DND-41 (cell line): ENCODE measurements around the gene PRM3.

Experiments used
- ATAC-seq: fragments of 200-7000 bp; cut with Tn5 transposase; 3 replicates; pipeline ENCODE4 v1.9.1; 2021; ENCODE audit warnings: low read depth; ENCODE audit not compliant: insufficient read depth
- DNase-seq: peaks from one replicate; pipeline ENCODE4 v3.0.0-alpha.2; 2020
- H2AFZ ChIP-seq: 2 replicates; pipeline ENCODE4 v1.6.0; 2012; ENCODE audit warnings: low read depth, low read length
- H3K27ac ChIP-seq: 2 replicates; pipeline ENCODE4 v1.5.1; 2012; ENCODE audit warnings: low read length, inconsistent platforms
- H3K27me3 ChIP-seq: fragments of 200-600 bp; sonication (generic); 2 replicates; pipeline ENCODE4 v1.6.0; 2012; ENCODE audit warnings: low read length, mild to moderate bottlenecking, inconsistent platforms; ENCODE audit not compliant: insufficient read depth, poor library complexity
- H3K36me3 ChIP-seq: 2 replicates; pipeline ENCODE4 v1.5.1; 2012; ENCODE audit warnings: low read length, inconsistent platforms; ENCODE audit not compliant: insufficient read depth
- H3K4me1 ChIP-seq: 2 replicates; pipeline ENCODE4 v1.5.1; 2012; ENCODE audit warnings: mild to moderate bottlenecking, low read length; ENCODE audit not compliant: insufficient read depth
- H3K4me2 ChIP-seq: 2 replicates; pipeline ENCODE4 v1.6.0; 2012; ENCODE audit warnings: mild to moderate bottlenecking, moderate library complexity, low read length, inconsistent platforms; ENCODE audit not compliant: insufficient read depth
- H3K4me3 ChIP-seq, 2 experiments: fragments of 200-600 bp in 1 of 2; shearing (Covaris generic) in 1 of 2; 2 replicates each; pipeline ENCODE4 v1.5.1; 2012 to 2016; ENCODE audit warnings: inconsistent platforms in 2 of 2, low read length in 2 of 2, mild to moderate bottlenecking in 2 of 2, low read depth in 1 of 2, moderate library complexity in 1 of 2
- H3K79me2 ChIP-seq: 2 replicates; pipeline ENCODE4 v1.6.0; 2012; ENCODE audit warnings: low read length, inconsistent platforms; ENCODE audit not compliant: insufficient read depth
- H3K9ac ChIP-seq: 2 replicates; pipeline ENCODE4 v1.6.0; 2012; ENCODE audit warnings: low read depth, mild to moderate bottlenecking, inconsistent platforms, low read length, moderate library complexity
- H3K9me3 ChIP-seq: 2 replicates; pipeline ENCODE4 v1.5.1; 2012; ENCODE audit warnings: low read length, moderate library complexity, mild to moderate bottlenecking, inconsistent platforms; ENCODE audit not compliant: insufficient read depth, severe bottlenecking
- H4K20me1 ChIP-seq: 2 replicates; pipeline ENCODE4 v1.6.0; 2012; ENCODE audit warnings: low read length; ENCODE audit not compliant: insufficient read depth
- EZH2 ChIP-seq: IDR thresholded peaks from 3 replicates; pipeline ENCODE4 v1.6.1; 2012; ENCODE audit warnings: borderline replicate concordance, low read depth, mild to moderate bottlenecking, moderate library complexity, low read length, inconsistent platforms; ENCODE audit not compliant: severe bottlenecking
- TF ChIP-seq, protein P1 (sequence below): IDR thresholded peaks from 2 replicates; pipeline ENCODE4 v1.5.1; 2012; ENCODE audit warnings: borderline replicate concordance, low read length, moderate library complexity, mild to moderate bottlenecking; ENCODE audit not compliant: poor library complexity, severe bottlenecking; ENCODE audit errors: extremely low read depth

Gene PRM3

DNA sequence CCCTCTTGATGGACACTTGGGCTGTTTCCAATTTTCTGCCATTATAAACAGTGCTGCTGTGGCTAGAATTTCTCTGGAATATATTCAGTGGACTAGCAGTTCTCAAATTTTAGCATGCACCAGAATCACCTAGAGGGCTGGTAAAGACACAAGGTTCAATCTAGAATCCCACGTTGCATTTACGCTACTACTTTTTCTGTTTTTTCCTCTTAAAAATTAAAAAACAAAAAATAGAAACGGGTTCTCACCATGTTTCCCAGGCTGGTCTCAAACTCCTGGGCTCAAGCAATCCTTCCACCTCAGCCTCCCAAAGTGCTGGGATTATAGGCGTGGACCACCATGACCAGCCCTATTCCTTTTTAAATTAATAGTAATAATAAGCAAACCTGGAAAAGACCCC is 22.2 kb upstream of the PRM3 start:
- Histone ChIP-seq H3K79me2 (no peaks in the 10 kb centered on the region), H2AFZ (no peak overlapping the region), H3K9me3 (no peaks in the 10 kb centered on the region), H3K4me3 (no peak overlapping the region), H3K36me3 (no peaks in the 10 kb centered on the region), H3K4me1 (peaks cover 45% of the 10 kb centered on the region), H3K27ac (no peak overlapping the region), H4K20me1 (peaks cover 3% of the 10 kb centered on the region; the same call in 1 of the 2 replicates), H3K27me3 (no peaks in the 10 kb centered on the region), H3K4me2 (no peak overlapping the region), H3K9ac (no peak overlapping the region)
- DNase-seq (no peak), ATAC-seq (no peak)
- TF ChIP-seq, protein P1, sequence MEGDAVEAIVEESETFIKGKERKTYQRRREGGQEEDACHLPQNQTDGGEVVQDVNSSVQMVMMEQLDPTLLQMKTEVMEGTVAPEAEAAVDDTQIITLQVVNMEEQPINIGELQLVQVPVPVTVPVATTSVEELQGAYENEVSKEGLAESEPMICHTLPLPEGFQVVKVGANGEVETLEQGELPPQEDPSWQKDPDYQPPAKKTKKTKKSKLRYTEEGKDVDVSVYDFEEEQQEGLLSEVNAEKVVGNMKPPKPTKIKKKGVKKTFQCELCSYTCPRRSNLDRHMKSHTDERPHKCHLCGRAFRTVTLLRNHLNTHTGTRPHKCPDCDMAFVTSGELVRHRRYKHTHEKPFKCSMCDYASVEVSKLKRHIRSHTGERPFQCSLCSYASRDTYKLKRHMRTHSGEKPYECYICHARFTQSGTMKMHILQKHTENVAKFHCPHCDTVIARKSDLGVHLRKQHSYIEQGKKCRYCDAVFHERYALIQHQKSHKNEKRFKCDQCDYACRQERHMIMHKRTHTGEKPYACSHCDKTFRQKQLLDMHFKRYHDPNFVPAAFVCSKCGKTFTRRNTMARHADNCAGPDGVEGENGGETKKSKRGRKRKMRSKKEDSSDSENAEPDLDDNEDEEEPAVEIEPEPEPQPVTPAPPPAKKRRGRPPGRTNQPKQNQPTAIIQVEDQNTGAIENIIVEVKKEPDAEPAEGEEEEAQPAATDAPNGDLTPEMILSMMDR: no peak
- TF ChIP-seq EZH2: no peak

DNA sequence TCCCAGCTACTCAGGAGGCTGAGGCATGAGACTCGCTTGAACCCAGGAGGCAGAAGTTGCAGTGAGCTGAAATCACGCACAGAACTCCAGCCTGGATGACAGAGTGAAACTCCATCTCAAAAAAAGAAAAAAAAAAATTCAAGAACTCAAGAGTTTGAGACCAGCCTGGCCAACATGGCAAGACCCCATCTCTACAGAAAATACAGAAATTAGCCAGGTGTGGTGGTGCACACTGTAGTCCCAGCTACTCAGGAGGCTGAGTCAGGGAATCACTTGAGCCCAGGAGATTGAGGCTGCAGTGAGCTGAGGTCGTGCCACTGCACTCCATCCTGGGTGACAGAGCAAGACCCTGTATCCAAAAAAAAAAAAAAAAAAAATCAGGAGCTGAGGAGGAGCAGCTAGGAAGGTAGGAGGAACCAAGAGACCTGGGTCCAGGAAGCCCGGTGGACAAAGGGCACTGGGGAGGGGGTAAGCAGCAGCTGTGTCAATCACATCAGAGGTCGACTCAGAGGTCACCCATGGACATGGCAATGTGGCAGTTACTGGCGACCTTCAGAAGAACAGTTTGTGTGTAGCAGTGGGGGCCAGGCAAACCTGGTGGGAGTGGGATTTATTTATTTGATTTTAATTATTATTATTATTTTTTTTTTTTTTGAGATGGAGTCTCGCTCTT is 18.8 kb upstream of the PRM3 start:
- no peak overlapping the region for H3K4me2 ChIP-seq
- no peak for ATAC-seq
- H3K9me3 ChIP-seq: no peaks in the 10 kb centered on the region
- no peak overlapping the region for H3K9ac ChIP-seq
- no peaks in the 10 kb centered on the region for H3K27me3 ChIP-seq
- H3K36me3 ChIP-seq: no peaks in the 10 kb centered on the region
- peaks cover 14% of the 10 kb centered on the region for H3K4me1 ChIP-seq
- no peak for DNase-seq
- no peak overlapping the region for H2AFZ ChIP-seq
- no peak overlapping the region for H3K27ac ChIP-seq
- H4K20me1 ChIP-seq: peaks cover 3% of the 10 kb centered on the region; the same call in 1 of the 2 replicates
- H3K4me3 ChIP-seq: no peak overlapping the region
- TF ChIP-seq, protein P1: no peak
- no peak for TF ChIP-seq EZH2
- H3K79me2 ChIP-seq: no peaks in the 10 kb centered on the region

DNA sequence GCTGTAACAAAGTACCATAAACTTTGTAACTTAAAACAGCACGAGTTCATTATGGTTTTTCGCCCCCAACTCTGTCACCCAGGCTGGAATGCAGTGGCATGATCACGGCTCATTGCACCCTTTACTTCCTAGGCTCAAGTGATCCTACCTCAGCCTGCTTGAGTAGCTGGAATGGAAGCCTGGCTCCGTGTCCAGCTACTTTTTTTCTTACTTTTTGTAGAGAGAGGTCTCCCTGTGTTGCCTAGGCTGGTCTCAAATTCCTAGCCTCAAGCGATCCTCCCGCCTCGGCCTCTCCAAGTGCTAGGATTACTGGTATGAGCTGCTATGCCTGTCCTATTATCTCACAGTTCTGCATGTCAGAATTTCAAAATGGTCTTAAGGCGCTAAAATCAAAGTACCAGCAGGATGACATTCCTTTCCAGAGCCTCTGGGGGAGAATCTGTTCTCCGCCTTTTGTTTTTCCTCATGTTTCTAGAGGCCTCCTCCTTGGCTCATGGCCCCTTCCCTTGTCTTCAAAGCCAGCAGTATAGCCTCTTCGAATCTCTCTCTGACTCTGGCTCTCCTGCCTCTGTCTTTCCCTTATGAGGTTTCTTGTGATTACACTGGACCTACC is 17.8 kb upstream of the PRM3 start:
- no peak overlapping the region for H2AFZ ChIP-seq
- no peak for ATAC-seq
- H3K9me3 ChIP-seq: no peaks in the 10 kb centered on the region
- no peak overlapping the region for H3K9ac ChIP-seq
- H3K79me2 ChIP-seq: no peaks in the 10 kb centered on the region
- no peaks in the 10 kb centered on the region for H3K36me3 ChIP-seq
- TF ChIP-seq EZH2: no peak
- TF ChIP-seq, protein P1: no peak
- DNase-seq: no peak
- H3K4me3 ChIP-seq: no peak overlapping the region
- H3K4me2 ChIP-seq: no peak overlapping the region
- peaks cover 4% of the 10 kb centered on the region for H3K4me1 ChIP-seq
- no peak overlapping the region for H3K27ac ChIP-seq
- H3K27me3 ChIP-seq: no peaks in the 10 kb centered on the region
- no peaks in the 10 kb centered on the region for H4K20me1 ChIP-seq
